Measurements from ENCODE around the gene LPCAT1. TPM values are rescaled to one million over a fixed set of nuclear protein-coding genes. Genes with fewer than 3 reads are reported as not detected.

The LPCAT1 gene, protein sequence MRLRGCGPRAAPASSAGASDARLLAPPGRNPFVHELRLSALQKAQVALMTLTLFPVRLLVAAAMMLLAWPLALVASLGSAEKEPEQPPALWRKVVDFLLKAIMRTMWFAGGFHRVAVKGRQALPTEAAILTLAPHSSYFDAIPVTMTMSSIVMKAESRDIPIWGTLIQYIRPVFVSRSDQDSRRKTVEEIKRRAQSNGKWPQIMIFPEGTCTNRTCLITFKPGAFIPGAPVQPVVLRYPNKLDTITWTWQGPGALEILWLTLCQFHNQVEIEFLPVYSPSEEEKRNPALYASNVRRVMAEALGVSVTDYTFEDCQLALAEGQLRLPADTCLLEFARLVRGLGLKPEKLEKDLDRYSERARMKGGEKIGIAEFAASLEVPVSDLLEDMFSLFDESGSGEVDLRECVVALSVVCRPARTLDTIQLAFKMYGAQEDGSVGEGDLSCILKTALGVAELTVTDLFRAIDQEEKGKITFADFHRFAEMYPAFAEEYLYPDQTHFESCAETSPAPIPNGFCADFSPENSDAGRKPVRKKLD
- 132 TPM for total RNA-seq

GRCh38 chr5:1523793-1524480 lies at the start of gene LPCAT1:
LPCAT1 (minus strand) TSS chr5:1523960; CDS start chr5:1523844, 116 bp downstream.

DNA sequence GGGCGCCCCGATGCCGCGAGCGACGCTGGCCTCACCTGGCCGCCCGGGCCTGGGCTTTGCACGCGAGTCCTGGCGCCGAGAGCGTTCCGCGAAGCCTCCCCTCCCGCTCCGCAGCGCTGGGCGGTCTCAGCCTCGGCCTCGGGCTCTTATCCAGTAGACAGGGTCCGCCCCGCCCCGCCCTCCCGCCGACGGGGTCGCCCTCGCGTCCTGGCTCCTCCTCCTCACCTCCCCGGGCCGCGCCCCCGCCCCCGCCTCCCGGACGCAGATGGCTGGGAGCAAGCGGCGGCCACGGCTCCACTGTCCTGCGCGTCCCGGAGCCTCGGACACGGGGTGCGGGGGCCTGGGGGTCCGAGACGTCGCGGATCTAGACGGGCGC lies 78.5 kb downstream of the LPCAT1 start, which contains the start of gene SLC6A3:
Gene SLC6A3, minus strand, starts transcription at position 128 of the 376 bp plus-strand sequence. CDS start 2,243 bp downstream, outside the sequence.

Other genes starting within 250 kb of the LPCAT1 start
- 1.8 TPM for gene TERT, start 228.9 kb downstream of the LPCAT1 start, total RNA-seq
- gene CLPTM1L, start 178.9 kb downstream of the LPCAT1 start, total RNA-seq: 102 TPM
- gene SLC6A3, start 78.5 kb downstream of the LPCAT1 start, total RNA-seq: 2.7 TPM

Data from camera-type eye (tissue), 1 donor.